K562 (cell line): Measurements from ENCODE around the gene FBXO9. TPM values are rescaled to one million over a fixed set of nuclear protein-coding genes. Genes with fewer than 3 reads are reported as not detected.

Experiments used
- ATAC-seq: fragments of 200-7000 bp; cut with Tn5 transposase; 3 replicates; pipeline ENCODE4 v1.9.1; 2020; ENCODE audit warnings: moderate library complexity
- BruUV-seq: library from RNA; stranded (reverse); fragments of 400-500 nt; replicated peaks from 2 replicates; lab custom pipeline; 2021; lab: Mats Ljungman, UMichigan
- CTCF ChIA-PET: fragments of 300-600 bp; formaldehyde crosslinking; extraction: SDS; loops from one replicate; lab custom pipeline; 2021; ENCODE audit warnings: low intra/inter-chr PET ratio; lab: Yijun Ruan, JAX
- POLR2A ChIA-PET: fragments of 300-600, 350-650 bp; sonication (Branson Sonifier 250); formaldehyde crosslinking; extraction: SDS; loops from one replicate; lab custom pipeline; 2021; ENCODE audit warnings: antibody characterized with exemption, inconsistent platforms; lab: Yijun Ruan, JAX
- DNase-seq, 4 experiments: peaks; one replicate each; pipeline versions ENCODE4 v3.0.0 to v3.0.0-alpha.2; 2011 to 2018; ENCODE audit warnings: low spot score in 3 of 4, mixed read lengths in 3 of 4; ENCODE audit errors: extremely low read depth in 1 of 4
- FAIRE-seq: peaks from 2 replicates; lab custom pipeline; 2011; peaks lifted over from hg19 to GRCh38; lab: Jason Lieb, UNC
- H2AFZ ChIP-seq: 2 replicates; pipeline ENCODE4 v1.6.0; 2011; ENCODE audit warnings: low read depth, low read length, control low read depth, inconsistent platforms
- H3K27ac ChIP-seq: fragments of 200-600 bp; 3 replicates; pipeline ENCODE4 v1.8.0; 2011; ENCODE audit warnings: low read depth, mild to moderate bottlenecking, control low read depth, inconsistent platforms, low read length, moderate library complexity, mixed read lengths; ENCODE audit errors: extremely low read depth
- H3K27me3 ChIP-seq, 2 experiments: fragments of 300-600 bp in 1 of 2; 2 replicates in 1 of 2; 3 replicates in 1 of 2; pipeline versions ENCODE4 v1.6.0 to v1.8.0; 2011; ENCODE audit warnings: inconsistent platforms in 2 of 2, low read length in 2 of 2, mild to moderate bottlenecking in 1 of 2, mixed read lengths in 1 of 2, moderate library complexity in 1 of 2; ENCODE audit not compliant: control insufficient read depth in 2 of 2, insufficient read depth in 2 of 2
- H3K36me3 ChIP-seq: fragments of 300-600 bp; 3 replicates; pipeline ENCODE4 v1.8.0; 2011; ENCODE audit warnings: mild to moderate bottlenecking, low read length, inconsistent platforms; ENCODE audit not compliant: control insufficient read depth, insufficient read depth
- H3K4me1 ChIP-seq, 2 experiments: fragments of 200-600 bp in 1 of 2; replicated peaks in 1 of 2; 2 replicates in 1 of 2; 3 replicates in 1 of 2; pipeline versions ENCODE4 v1.5.1 to v1.8.0; 2011; ENCODE audit warnings: inconsistent platforms in 2 of 2, low read length in 2 of 2, mild to moderate bottlenecking in 1 of 2, mixed read lengths in 1 of 2, moderate library complexity in 1 of 2; ENCODE audit not compliant: control insufficient read depth in 2 of 2, insufficient read depth in 2 of 2
- H3K4me2 ChIP-seq: 2 replicates; pipeline ENCODE4 v1.6.1; 2011; ENCODE audit warnings: low read length, control low read depth, inconsistent platforms, mixed read lengths; ENCODE audit not compliant: insufficient read depth
- H3K4me3 ChIP-seq: fragments of 200-600 bp; sonication (generic), shearing (Covaris generic); 2 replicates; pipeline ENCODE4 v1.5.1; 2016; ENCODE audit warnings: control low read depth, inconsistent platforms
- H3K79me2 ChIP-seq: fragments of 200-600 bp; 3 replicates; pipeline ENCODE4 v1.8.0; 2011; ENCODE audit warnings: low read length, inconsistent platforms; ENCODE audit not compliant: control insufficient read depth, insufficient read depth
- H3K9ac ChIP-seq, 2 experiments: 2 replicates each; pipeline versions ENCODE4 v1.6.0 to v1.6.1; 2011; ENCODE audit warnings: low read depth in 2 of 2, low read length in 2 of 2, control low read depth in 1 of 2, inconsistent platforms in 1 of 2, mild to moderate bottlenecking in 1 of 2, mixed read lengths in 1 of 2; ENCODE audit not compliant: insufficient read depth in 1 of 2
- H3K9me1 ChIP-seq: one replicate; pipeline ENCODE4 v1.6.0; 2011; ENCODE audit warnings: inconsistent platforms, mild to moderate bottlenecking, low read length, moderate library complexity; ENCODE audit not compliant: control insufficient read depth, insufficient read depth
- H3K9me3 ChIP-seq: replicated peaks from 2 replicates; pipeline ENCODE4 v1.5.1; 2011; ENCODE audit warnings: low read depth, low read length, inconsistent platforms; ENCODE audit not compliant: control insufficient read depth, insufficient read depth
- H4K20me1 ChIP-seq: replicated peaks from 2 replicates; pipeline ENCODE4 v1.6.1; 2011; ENCODE audit warnings: low read length, inconsistent platforms, mixed read lengths; ENCODE audit not compliant: control insufficient read depth, insufficient read depth
- GTF2E2 ChIP-seq: fragments of 200-800 bp; sonication (Bioruptor generic); IDR thresholded peaks from 2 replicates; pipeline ENCODE4 v1.6.1; 2016; ENCODE audit warnings: missing genetic modification characterization, missing compliant biosample characterization
- MAFF ChIP-seq: IDR thresholded peaks from 2 replicates; pipeline ENCODE4 v1.6.1; 2012; ENCODE audit warnings: low read length, improper control_type of control experiment
- NFIC ChIP-seq: fragments of 450-650 bp; IDR thresholded peaks from 2 replicates; pipeline ENCODE4 v1.6.1; 2017; ENCODE audit warnings: mild to moderate bottlenecking, inconsistent platforms
- TRIM28 ChIP-seq: fragments of 450-650 bp; IDR thresholded peaks from 2 replicates; pipeline ENCODE4 v1.6.1; 2017
- ZBTB8A ChIP-seq: fragments of 450-650 bp; IDR thresholded peaks from 2 replicates; pipeline ENCODE4 v1.6.1; 2018; ENCODE audit warnings: mild to moderate bottlenecking, moderate library complexity; ENCODE audit not compliant: partially characterized antibody
- ZNF316 ChIP-seq: fragments of 450-650 bp; IDR thresholded peaks from 2 replicates; pipeline ENCODE4 v1.6.1; 2016
- WGBS: fragments of 100-300 bp; shearing (Covaris generic); methylation state at CpG from one replicate; pipeline ENCODE4 v1.1.6; 2016; ENCODE audit warnings: low coverage, mixed read lengths; ENCODE audit not compliant: insufficient coverage; ENCODE audit errors: missing lambda C conversion rate; 5-methylcytosine and 5-hydroxymethylcytosine counted together
- in situ Hi-C: fragments of 300-500 bp; cut with MboI; formaldehyde crosslinking; loops from 4 replicates; pipeline ENCODE4 v1.15.0; 2018; ENCODE audit warnings: inconsistent platforms, mixed read lengths
- intact Hi-C: fragments of 100-400 bp; cut with micrococcal nuclease; formaldehyde crosslinking; loops from 2 replicates; pipeline ENCODE4 v1.14.2; 2022
- polyA plus RNA-seq, 8 experiments: library from polyadenylated mRNA; depleted of rRNA in 4 of 8; stranded (reverse) in 5 of 8; unstranded in 3 of 8; fragments of >200 nt; fragmentation: Nextera tagmentation in 2 of 8; fragmentation: Illumina TruSeq in 1 of 8; extraction: Ambion mirVana in 2 of 8; extraction: Trizol in 1 of 8; gene quantifications; 2 replicates each; pipeline versions ENCODE4 v1.2.1 to v1.2.3, GENCODE V29; 2011 to 2014; ENCODE audit warnings: inconsistent platforms in 1 of 8, missing spikeins in 1 of 8
- total RNA-seq, 7 experiments: library from RNA; depleted of rRNA in 6 of 7; stranded (reverse); fragments of >200 nt in 6 of 7; fragmentation: Illumina TruSeq in 2 of 7; extraction: Trizol in 2 of 7; gene quantifications; 2 replicates each; pipeline versions ENCODE4 v1.2.1 to v1.2.3, GENCODE V29; 2011 to 2021; ENCODE audit warnings: low replicate concordance in 1 of 7

The FBXO9 gene
- total and polyA plus RNA-seq, 9 of the 15 experiments (the other 6 are each of a cell fraction or from before 2014, with no cell fraction given) = 10.1 to 85.3 (median 51.4) TPM

DNA sequence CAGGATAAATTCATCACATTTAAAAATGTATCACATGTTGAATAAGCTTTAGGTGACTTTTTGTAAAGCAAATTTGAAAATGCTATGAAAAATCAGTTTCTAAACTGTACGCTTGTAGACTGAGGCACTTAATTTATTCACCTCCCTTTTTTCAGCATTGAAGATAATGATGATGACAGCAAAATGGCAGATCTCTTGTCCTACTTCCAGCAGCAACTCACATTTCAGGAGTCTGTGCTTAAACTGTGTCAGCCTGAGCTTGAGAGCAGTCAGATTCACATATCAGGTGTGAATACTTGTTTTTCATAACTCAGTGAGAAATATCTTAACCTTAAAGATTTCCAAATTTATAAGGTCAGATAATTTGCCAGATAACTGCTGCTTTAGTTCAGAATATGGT is 15.6 kb downstream of the FBXO9 start:
- BruUV-seq = no TSS peak
- ATAC-seq = no peak
- CTCF ChIA-PET = no interaction called here
- no peak for FAIRE-seq
- 94% methylated on average over 1 of the region's 1 CpG for WGBS
- H3K4me3 ChIP-seq = no peak overlapping the region
- H3K9ac ChIP-seq = no peak overlapping the region
- intact Hi-C loops = no loop called here
- no peak overlapping the region for H3K4me2 ChIP-seq
- DNase-seq = no peak
- no peak overlapping the region for H3K27ac ChIP-seq
- H3K36me3 ChIP-seq = peaks cover 88% of the 10 kb centered on the region
- TF ChIP-seq MAFF = peak; percentile 24
- TF ChIP-seq ZBTB8A = no peak
- no peak for TF ChIP-seq TRIM28
- TF ChIP-seq ZNF316 = 0 out of 2 replicates have a peak, but pooled peaks have one; percentile 21
- POLR2A ChIA-PET = interaction anchor here (0.6 to 0.9 kb wide), 2 partner anchors 13 to 22 kb away, joined by 4 read pairs; no protein-coding TSS in a partner anchor
- H3K9me3 ChIP-seq = no peaks in the 10 kb centered on the region
- no peaks in the 10 kb centered on the region for H3K27me3 ChIP-seq
- H2AFZ ChIP-seq = no peak overlapping the region
- H3K9me1 ChIP-seq = no peaks in the 10 kb centered on the region
- H4K20me1 ChIP-seq = no peaks in the 10 kb centered on the region
- no peaks in the 10 kb centered on the region for H3K4me1 ChIP-seq
- in situ Hi-C loops = no loop called here
- no peaks in the 10 kb centered on the region for H3K79me2 ChIP-seq

DNA sequence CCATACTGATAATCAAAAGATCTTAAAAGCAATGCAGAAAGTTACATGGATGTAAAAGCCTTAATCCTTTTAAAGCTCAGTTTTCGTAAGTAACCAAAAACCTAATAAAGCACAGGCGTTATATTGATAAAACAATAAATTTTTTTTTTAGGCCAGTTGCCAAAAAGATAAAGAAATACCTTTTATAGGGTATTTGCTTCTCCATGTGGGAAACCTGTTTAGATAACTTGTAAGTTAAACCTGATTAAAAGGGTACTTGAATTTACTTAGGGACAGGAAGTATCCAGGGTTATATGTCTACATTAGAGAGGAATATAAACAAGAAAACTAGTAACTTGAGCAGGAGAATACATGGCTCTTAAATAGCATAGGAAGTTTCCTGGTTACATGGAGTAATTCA is 21.1 kb downstream of the FBXO9 start:
- no peaks in the 10 kb centered on the region for H3K4me1 ChIP-seq
- no peak for DNase-seq
- H3K79me2 ChIP-seq = no peaks in the 10 kb centered on the region
- H3K27ac ChIP-seq = no peak overlapping the region
- no peak for ATAC-seq
- H3K27me3 ChIP-seq = no peaks in the 10 kb centered on the region
- no peak overlapping the region for H3K4me2 ChIP-seq
- TF ChIP-seq GTF2E2 (no peak), NFIC (0 out of 2 replicates have a peak, but pooled peaks have one; percentile 6)
- no peak for FAIRE-seq
- no peaks in the 10 kb centered on the region for H3K9me1 ChIP-seq
- ChIA-PET POLR2A (interaction anchor here (0.6 kb wide), 1 partner anchor 559 kb away, joined by 3 read pairs; no protein-coding TSS in a partner anchor), CTCF (no interaction called here)
- H4K20me1 ChIP-seq = no peaks in the 10 kb centered on the region
- BruUV-seq = no TSS peak
- H3K36me3 ChIP-seq = peaks cover 90% of the 10 kb centered on the region
- intact Hi-C loops = no loop called here
- 43% methylated on average over 2 of the region's 2 CpGs for WGBS
- H3K4me3 ChIP-seq = no peak overlapping the region
- H2AFZ ChIP-seq = no peak overlapping the region
- no peaks in the 10 kb centered on the region for H3K9me3 ChIP-seq
- no peak overlapping the region for H3K9ac ChIP-seq
- in situ Hi-C loops = no loop called here
